Measurements from ENCODE around the gene CAP2. TPM values are rescaled to one million over a fixed set of nuclear protein-coding genes. Genes with fewer than 3 reads are reported as not detected.

CAP2 gene
- total and polyA plus RNA-seq, 12 donors, result 1.3 to 21.9 (median 11.9) TPM

GRCh38 chr6:17460862-17461261 is 67.5 kb downstream of the CAP2 start:
- Histone ChIP-seq H3K4me1 (replicated peaks in 1 of 2) (no peaks in the 10 kb centered on the region), H3K4me3 (no peak overlapping the region), H3K9me3 (replicated peaks in 1 of 3) (no peaks in the 10 kb centered on the region), H3K36me3 (replicated peaks in 1 of 2) (no peaks in the 10 kb centered on the region), H3K27ac (no peak overlapping the region), H3K27me3 (no peaks in the 10 kb centered on the region)
- WGBS, 4 donors, result 90 to 96% (median 94%) methylated on average over 5 of the region's 5 CpGs
- TF ChIP-seq POLR2A (IDR thresholded peaks at IDR 0.05), result no peak
- no peak for TF ChIP-seq CTCF (IDR thresholded peaks at IDR 0.05)
- intact Hi-C loops (cut with DNase I), result no loop called here
- no peak for DNase-seq

GRCh38 chr6:17466147-17466546 is 72.8 kb downstream of the CAP2 start:
- 83 to 95% (median 90%) methylated on average over 5 of the region's 5 CpGs for WGBS, 4 donors
- peaks cover 0 to 11% of the 10 kb centered on the region in 2 donors for H3K4me1 ChIP-seq (replicated peaks in 1 of 2)
- no peak for TF ChIP-seq POLR2A (IDR thresholded peaks at IDR 0.05)
- no peak for TF ChIP-seq CTCF (IDR thresholded peaks at IDR 0.05)
- no peak overlapping the region for H3K27ac ChIP-seq
- no peak overlapping the region for H3K4me3 ChIP-seq
- H3K36me3 ChIP-seq (replicated peaks in 1 of 2), result no peaks in the 10 kb centered on the region
- intact Hi-C loops (cut with DNase I), result no loop called here
- no peak for DNase-seq
- H3K9me3 ChIP-seq (replicated peaks in 1 of 3), result no peaks in the 10 kb centered on the region
- no peaks in the 10 kb centered on the region for H3K27me3 ChIP-seq

GRCh38 chr6:17466707-17467106 is 73.3 kb downstream of the CAP2 start:
- TF ChIP-seq CTCF (IDR thresholded peaks at IDR 0.05) (no peak), POLR2A (IDR thresholded peaks at IDR 0.05) (no peak)
- H3K9me3 ChIP-seq (replicated peaks in 1 of 3), result no peaks in the 10 kb centered on the region
- H3K4me3 ChIP-seq, result no peak overlapping the region
- H3K36me3 ChIP-seq (replicated peaks in 1 of 2), result no peaks in the 10 kb centered on the region
- DNase-seq, result no peak
- peaks cover 3 to 14% of the 10 kb centered on the region in 2 donors for H3K4me1 ChIP-seq (replicated peaks in 1 of 2)
- H3K27ac ChIP-seq, result no peak overlapping the region
- no peaks in the 10 kb centered on the region for H3K27me3 ChIP-seq
- intact Hi-C loops (cut with DNase I), result no loop called here
- 89 to 92% (median 90%) methylated on average over 3 of the region's 3 CpGs for WGBS, 4 donors

GRCh38 chr6:17469006-17469832 is 75.8 kb downstream of the CAP2 start:
- Histone ChIP-seq H3K4me3 (no peak overlapping the region), H3K36me3 (replicated peaks in 1 of 2) (no peaks in the 10 kb centered on the region), H3K9me3 (replicated peaks in 1 of 3) (no peaks in the 10 kb centered on the region), H3K4me1 (replicated peaks in 1 of 2) (peaks cover 3 to 22% of the 10 kb centered on the region in 2 donors), H3K27ac (no peak overlapping the region), H3K27me3 (no peaks in the 10 kb centered on the region)
- intact Hi-C loops (cut with DNase I), result no loop called here
- no peak for DNase-seq
- WGBS, 4 donors, result 78 to 81% (median 80%) methylated on average over 10 of the region's 10 CpGs
- TF ChIP-seq POLR2A (IDR thresholded peaks at IDR 0.05), result no peak
- peak in 4 of 6 experiments; percentile 23 to 38 (median 32) for TF ChIP-seq CTCF (IDR thresholded peaks at IDR 0.05)
